ENCODE data around the gene PGBD5.

- no peak for TF ChIP-seq EZH2 (IDR thresholded peaks at IDR 0.05)
- TF ChIP-seq POLR2AphosphoS5 (IDR thresholded peaks at IDR 0.05; ENCODE audit: borderline replicate concordance, low read depth, low read length) = no peak
Observed at GRCh38 chr1:230382001-230382491, 44.1 kb downstream of the PGBD5 start.
